Brain pericyte (primary cell): ENCODE results near the gene AOAH.

ENCODE experiments used
- DNase-seq: peaks from one replicate; pipeline ENCODE4 v3.0.0-alpha.2; 2012; ENCODE audit warnings: low read depth, low spot score

Gene AOAH

GRCh38 chr7:36549029-36549428 lies 175.3 kb downstream of the AOAH start:
- DNase-seq: no peak

- DNase-seq: no peak
These were observed 176.9 kb downstream of the AOAH start for GRCh38 chr7:36547416-36547815.

- DNase-seq: no peak
These were observed 178.0 kb downstream of the AOAH start for GRCh38 chr7:36546331-36546730.

- no peak for DNase-seq
These were observed 179.0 kb downstream of the AOAH start for GRCh38 chr7:36545291-36545690.

GRCh38 chr7:36538126-36538525 lies 186.2 kb downstream of the AOAH start:
- DNase-seq: no peak

GRCh38 chr7:36535866-36536664 lies 188.2 kb downstream of the AOAH start:
- no peak for DNase-seq

GRCh38 chr7:36533717-36534116 lies 190.6 kb downstream of the AOAH start:
- no peak for DNase-seq

- no peak for DNase-seq
These were observed 191.3 kb downstream of the AOAH start for GRCh38 chr7:36532981-36533499.

- no peak for DNase-seq
These were observed 192.3 kb downstream of the AOAH start for GRCh38 chr7:36531951-36532350.

- no peak for DNase-seq
These were observed 193.8 kb downstream of the AOAH start for GRCh38 chr7:36530456-36530855.

- no peak for DNase-seq
These were observed 196.8 kb downstream of the AOAH start for GRCh38 chr7:36527549-36527913.

GRCh38 chr7:36526863-36527548 lies 197.3 kb downstream of the AOAH start:
- DNase-seq: no peak

GRCh38 chr7:36523371-36524101 lies 200.8 kb downstream of the AOAH start:
- DNase-seq: no peak

- no peak for DNase-seq
These were observed 201.8 kb downstream of the AOAH start for GRCh38 chr7:36522453-36523007.

- no peak for DNase-seq
These were observed 202.4 kb downstream of the AOAH start for GRCh38 chr7:36521911-36522310.

- DNase-seq: no peak
These were observed 203.2 kb downstream of the AOAH start for GRCh38 chr7:36521133-36521532.

GRCh38 chr7:36515847-36516246 lies 208.4 kb downstream of the AOAH start:
- DNase-seq: no peak

GRCh38 chr7:36514289-36515243 lies 209.7 kb downstream of the AOAH start:
- DNase-seq: no peak

GRCh38 chr7:36513393-36513792 lies 210.9 kb downstream of the AOAH start:
- no peak for DNase-seq

- DNase-seq: no peak
These were observed 211.7 kb downstream of the AOAH start for GRCh38 chr7:36512616-36513015.

GRCh38 chr7:36509962-36510361 lies 214.3 kb downstream of the AOAH start:
- no peak for DNase-seq
